ENCODE measurements around the gene SORBS1.

The SORBS1 gene

GRCh38 chr10:95373660-95374059, 187.5 kb downstream of the SORBS1 start:
- H3K27me3 ChIP-seq (ENCODE audit: control insufficient read depth in 1 of 2, insufficient read depth in 2 of 2, low read length in 2 of 2): no peaks in the 10 kb centered on the region
- no peak overlapping the region for H3K9ac ChIP-seq (ENCODE audit: low read length in 2 of 2)
- peaks cover 25 to 46% of the 10 kb centered on the region in 2 donors for H3K36me3 ChIP-seq (ENCODE audit: control insufficient read depth in 2 of 2, insufficient read depth in 2 of 2, low read length in 2 of 2)
- no peak overlapping the region for H3K27ac ChIP-seq (ENCODE audit: low read length)
- H3K4me1 ChIP-seq (ENCODE audit: control insufficient read depth, insufficient read depth, low read length): peaks cover 39% of the 10 kb centered on the region
- no peaks in the 10 kb centered on the region for H3K9me3 ChIP-seq (ENCODE audit: control insufficient read depth in 2 of 2, low read length in 2 of 2)
- no peak overlapping the region for H3K4me3 ChIP-seq (ENCODE audit: low read length in 2 of 2)

GRCh38 chr10:95364342-95364741, 196.8 kb downstream of the SORBS1 start:
- peak overlapping the region; percentile 46 for H3K27ac ChIP-seq (ENCODE audit: low read length)
- no peak overlapping the region for H3K9ac ChIP-seq (ENCODE audit: low read length in 2 of 2)
- H3K27me3 ChIP-seq (ENCODE audit: control insufficient read depth in 1 of 2, insufficient read depth in 2 of 2, low read length in 2 of 2): no peaks in the 10 kb centered on the region
- H3K4me3 ChIP-seq (ENCODE audit: low read length in 2 of 2): no peak overlapping the region
- no peaks in the 10 kb centered on the region for H3K9me3 ChIP-seq (ENCODE audit: control insufficient read depth in 2 of 2, low read length in 2 of 2)
- peaks cover 24 to 35% of the 10 kb centered on the region in 2 donors for H3K36me3 ChIP-seq (ENCODE audit: control insufficient read depth in 2 of 2, insufficient read depth in 2 of 2, low read length in 2 of 2)
- peaks cover 70% of the 10 kb centered on the region for H3K4me1 ChIP-seq (ENCODE audit: control insufficient read depth, insufficient read depth, low read length)

- H3K27ac ChIP-seq (ENCODE audit: low read length): no peak overlapping the region
Observed at GRCh38 chr10:95363303-95363912, 197.8 kb downstream of the SORBS1 start.

GRCh38 chr10:95360122-95360714, 201.0 kb downstream of the SORBS1 start:
- no peaks in the 10 kb centered on the region for H3K27me3 ChIP-seq (ENCODE audit: control insufficient read depth in 1 of 2, insufficient read depth in 2 of 2, low read length in 2 of 2)
- H3K9me3 ChIP-seq (ENCODE audit: control insufficient read depth in 2 of 2, low read length in 2 of 2): no peaks in the 10 kb centered on the region
- H3K4me1 ChIP-seq (ENCODE audit: control insufficient read depth, insufficient read depth, low read length): peaks cover 58% of the 10 kb centered on the region
- peaks cover 27 to 47% of the 10 kb centered on the region in 2 donors for H3K36me3 ChIP-seq (ENCODE audit: control insufficient read depth in 2 of 2, insufficient read depth in 2 of 2, low read length in 2 of 2)
- H3K9ac ChIP-seq (ENCODE audit: low read length in 2 of 2): no peak overlapping the region
- H3K27ac ChIP-seq (ENCODE audit: low read length): peak overlapping the region; percentile 25
- H3K4me3 ChIP-seq (ENCODE audit: low read length in 2 of 2): no peak overlapping the region

More at GRCh38 chr10:95363303-95363912, 197.8 kb downstream of the SORBS1 start:
- no peaks in the 10 kb centered on the region for H3K27me3 ChIP-seq (ENCODE audit: control insufficient read depth in 1 of 2, insufficient read depth in 2 of 2, low read length in 2 of 2)
- H3K4me3 ChIP-seq (ENCODE audit: low read length in 2 of 2): no peak overlapping the region
- H3K36me3 ChIP-seq (ENCODE audit: control insufficient read depth in 2 of 2, insufficient read depth in 2 of 2, low read length in 2 of 2): peaks cover 17 to 34% of the 10 kb centered on the region in 2 donors
- H3K4me1 ChIP-seq (ENCODE audit: control insufficient read depth, insufficient read depth, low read length): peaks cover 64% of the 10 kb centered on the region
- no peaks in the 10 kb centered on the region for H3K9me3 ChIP-seq (ENCODE audit: control insufficient read depth in 2 of 2, low read length in 2 of 2)
- H3K9ac ChIP-seq (ENCODE audit: low read length in 2 of 2): no peak overlapping the region

- Histone ChIP-seq H3K27ac (ENCODE audit: low read length) (peak overlapping the region; percentile 25), H3K9me3 (ENCODE audit: control insufficient read depth in 2 of 2, low read length in 2 of 2) (no peaks in the 10 kb centered on the region), H3K4me1 (ENCODE audit: control insufficient read depth, insufficient read depth, low read length) (peaks cover 51% of the 10 kb centered on the region), H3K36me3 (ENCODE audit: control insufficient read depth in 2 of 2, insufficient read depth in 2 of 2, low read length in 2 of 2) (peaks cover 31 to 53% of the 10 kb centered on the region in 2 donors), H3K4me3 (ENCODE audit: low read length in 2 of 2) (no peak overlapping the region), H3K9ac (ENCODE audit: low read length in 2 of 2) (no peak overlapping the region), H3K27me3 (ENCODE audit: control insufficient read depth in 1 of 2, insufficient read depth in 2 of 2, low read length in 2 of 2) (no peaks in the 10 kb centered on the region)
Observed at GRCh38 chr10:95359466-95359865, 201.7 kb downstream of the SORBS1 start.

GRCh38 chr10:95356190-95356955, 204.8 kb downstream of the SORBS1 start:
- Histone ChIP-seq H3K27me3 (ENCODE audit: control insufficient read depth in 1 of 2, insufficient read depth in 2 of 2, low read length in 2 of 2) (no peaks in the 10 kb centered on the region), H3K9ac (ENCODE audit: low read length in 2 of 2) (no peak overlapping the region), H3K36me3 (ENCODE audit: control insufficient read depth in 2 of 2, insufficient read depth in 2 of 2, low read length in 2 of 2) (peaks cover 52 to 65% of the 10 kb centered on the region in 2 donors), H3K4me1 (ENCODE audit: control insufficient read depth, insufficient read depth, low read length) (peaks cover 53% of the 10 kb centered on the region), H3K27ac (ENCODE audit: low read length) (peak overlapping the region; percentile 49), H3K9me3 (ENCODE audit: control insufficient read depth in 2 of 2, low read length in 2 of 2) (no peaks in the 10 kb centered on the region), H3K4me3 (ENCODE audit: low read length in 2 of 2) (no peak overlapping the region)

- H3K9ac ChIP-seq (ENCODE audit: low read length in 2 of 2): no peak overlapping the region
Observed at GRCh38 chr10:95355301-95355700, 205.9 kb downstream of the SORBS1 start.

GRCh38 chr10:95354110-95354509, 207.1 kb downstream of the SORBS1 start:
- Histone ChIP-seq H3K9me3 (ENCODE audit: control insufficient read depth in 2 of 2, low read length in 2 of 2) (no peaks in the 10 kb centered on the region), H3K36me3 (ENCODE audit: control insufficient read depth in 2 of 2, insufficient read depth in 2 of 2, low read length in 2 of 2) (peaks cover 60 to 66% of the 10 kb centered on the region in 2 donors)

More at GRCh38 chr10:95355301-95355700, 205.9 kb downstream of the SORBS1 start:
- Histone ChIP-seq H3K27ac (ENCODE audit: low read length) (peak overlapping the region; percentile 31), H3K4me3 (ENCODE audit: low read length in 2 of 2) (no peak overlapping the region), H3K9me3 (ENCODE audit: control insufficient read depth in 2 of 2, low read length in 2 of 2) (no peaks in the 10 kb centered on the region), H3K27me3 (ENCODE audit: control insufficient read depth in 1 of 2, insufficient read depth in 2 of 2, low read length in 2 of 2) (no peaks in the 10 kb centered on the region), H3K36me3 (ENCODE audit: control insufficient read depth in 2 of 2, insufficient read depth in 2 of 2, low read length in 2 of 2) (peaks cover 61 to 70% of the 10 kb centered on the region in 2 donors), H3K4me1 (ENCODE audit: control insufficient read depth, insufficient read depth, low read length) (peaks cover 50% of the 10 kb centered on the region)

GRCh38 chr10:95353123-95353522, 208.0 kb downstream of the SORBS1 start:
- Histone ChIP-seq H3K4me1 (ENCODE audit: control insufficient read depth, insufficient read depth, low read length) (peaks cover 38% of the 10 kb centered on the region), H3K9ac (ENCODE audit: low read length in 2 of 2) (no peak overlapping the region)

More at GRCh38 chr10:95354110-95354509, 207.1 kb downstream of the SORBS1 start:
- Histone ChIP-seq H3K4me3 (ENCODE audit: low read length in 2 of 2) (no peak overlapping the region), H3K4me1 (ENCODE audit: control insufficient read depth, insufficient read depth, low read length) (peaks cover 40% of the 10 kb centered on the region), H3K9ac (ENCODE audit: low read length in 2 of 2) (no peak overlapping the region), H3K27me3 (ENCODE audit: control insufficient read depth in 1 of 2, insufficient read depth in 2 of 2, low read length in 2 of 2) (no peaks in the 10 kb centered on the region), H3K27ac (ENCODE audit: low read length) (peak overlapping the region; percentile 18)

GRCh38 chr10:95352684-95353083, 208.5 kb downstream of the SORBS1 start:
- Histone ChIP-seq H3K27ac (ENCODE audit: low read length) (peak overlapping the region; percentile 41), H3K36me3 (ENCODE audit: control insufficient read depth in 2 of 2, insufficient read depth in 2 of 2, low read length in 2 of 2) (peaks cover 68 to 72% of the 10 kb centered on the region in 2 donors), H3K27me3 (ENCODE audit: control insufficient read depth in 1 of 2, insufficient read depth in 2 of 2, low read length in 2 of 2) (no peaks in the 10 kb centered on the region), H3K9me3 (ENCODE audit: control insufficient read depth in 2 of 2, low read length in 2 of 2) (no peaks in the 10 kb centered on the region), H3K4me3 (ENCODE audit: low read length in 2 of 2) (no peak overlapping the region), H3K9ac (ENCODE audit: low read length in 2 of 2) (no peak overlapping the region), H3K4me1 (ENCODE audit: control insufficient read depth, insufficient read depth, low read length) (peaks cover 38% of the 10 kb centered on the region)

More at GRCh38 chr10:95353123-95353522, 208.0 kb downstream of the SORBS1 start:
- H3K27ac ChIP-seq (ENCODE audit: low read length): peak overlapping the region; percentile 41
- H3K9me3 ChIP-seq (ENCODE audit: control insufficient read depth in 2 of 2, low read length in 2 of 2): no peaks in the 10 kb centered on the region
- H3K4me3 ChIP-seq (ENCODE audit: low read length in 2 of 2): no peak overlapping the region
- peaks cover 68 to 69% of the 10 kb centered on the region in 2 donors for H3K36me3 ChIP-seq (ENCODE audit: control insufficient read depth in 2 of 2, insufficient read depth in 2 of 2, low read length in 2 of 2)
- H3K27me3 ChIP-seq (ENCODE audit: control insufficient read depth in 1 of 2, insufficient read depth in 2 of 2, low read length in 2 of 2): no peaks in the 10 kb centered on the region

Data from stomach smooth muscle (tissue), 2 donors.